ENCODE data around the gene GRB7.
"Not testable (repeated sequence)": the region's sequence is repeated elsewhere in the genome, so short reads cannot be mapped to it uniquely, and the experiment has no call there.

GRB7 gene

DNA sequence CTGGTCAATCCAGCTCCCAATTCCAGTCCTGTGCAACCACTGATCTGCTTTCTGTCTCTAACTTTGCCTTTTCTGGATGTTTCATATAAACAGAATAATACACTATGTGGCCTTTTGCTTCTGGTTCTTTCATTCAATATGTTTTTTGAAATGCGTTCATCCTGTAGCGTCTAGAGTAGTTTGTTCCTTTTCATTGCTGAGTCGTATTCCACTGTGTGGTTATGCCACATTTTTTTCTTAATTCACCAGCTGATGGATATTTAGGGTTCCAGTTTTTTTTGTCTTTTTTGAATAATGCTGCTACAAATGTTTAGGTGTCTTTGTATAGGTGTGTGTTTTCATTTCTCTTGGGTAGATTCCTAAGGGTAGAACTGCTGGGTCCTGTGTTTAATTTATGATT lies 5.2 kb upstream of the GRB7 start:
- DNase-seq (ENCODE audit: low spot score) (no peak), FAIRE-seq (no peak)

DNA sequence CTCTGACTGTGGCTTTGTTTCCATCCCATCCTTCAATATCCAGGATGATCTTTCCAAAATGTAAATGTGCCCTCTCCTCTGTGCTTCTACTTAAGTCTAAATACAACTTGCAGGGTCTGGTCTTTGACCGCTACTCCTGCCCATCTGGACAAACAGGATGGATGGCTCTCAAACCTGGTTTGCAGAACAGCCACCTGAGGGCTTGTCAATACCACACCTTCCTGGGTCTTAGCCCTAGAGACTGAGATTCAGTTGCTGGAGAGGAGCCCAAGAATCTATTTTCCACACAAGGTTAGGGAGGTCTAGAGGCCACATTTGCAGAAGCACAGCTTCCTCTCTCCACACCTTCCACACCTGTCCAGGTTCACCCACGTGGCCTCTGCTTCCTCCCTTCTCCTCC lies 1.9 kb upstream of the GRB7 start:
- DNase-seq (ENCODE audit: low spot score) (no peak), FAIRE-seq (no peak)

DNA sequence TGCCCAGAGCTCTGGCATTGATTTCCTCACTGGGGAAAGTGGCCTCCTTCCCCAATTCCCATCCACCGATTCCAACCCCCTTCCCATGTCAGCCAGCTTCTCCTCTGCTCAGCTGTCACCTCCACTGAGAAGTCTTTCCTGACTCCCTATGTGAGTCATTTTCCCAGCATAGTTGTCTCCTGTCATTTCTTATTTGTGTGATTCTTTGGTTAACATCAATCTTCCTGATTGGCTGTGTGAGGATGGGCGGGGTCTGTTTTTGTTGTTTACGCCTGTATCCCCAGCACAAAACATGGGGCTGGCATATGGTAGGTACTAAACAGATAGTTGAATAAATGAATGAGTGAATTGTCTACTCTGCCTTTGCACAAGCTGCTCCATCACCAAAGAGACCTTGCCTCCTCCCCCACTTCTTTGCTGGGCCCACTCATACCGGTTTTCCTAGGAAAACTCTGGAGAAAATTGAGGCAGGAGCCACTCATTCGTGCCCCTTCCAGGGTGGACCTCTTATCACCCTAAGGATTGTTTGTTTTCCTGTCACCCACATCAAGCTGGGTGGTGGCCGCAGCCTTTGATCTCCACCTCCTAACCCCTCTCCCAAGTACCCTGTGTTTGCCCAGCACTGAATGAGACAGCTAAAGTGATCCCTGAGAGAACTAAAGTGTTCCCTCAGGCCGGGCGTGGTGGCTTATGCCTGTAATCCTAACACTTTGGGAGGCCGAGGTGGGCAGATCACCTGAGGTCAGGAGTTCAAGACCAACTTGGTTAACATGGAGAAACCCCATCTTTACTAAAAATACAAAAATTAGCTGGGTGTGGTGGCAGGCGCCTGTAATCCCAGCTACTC lies 1.2 kb upstream of the GRB7 start:
- FAIRE-seq (peak; percentile 17), DNase-seq (ENCODE audit: low spot score) (no peak)

DNA sequence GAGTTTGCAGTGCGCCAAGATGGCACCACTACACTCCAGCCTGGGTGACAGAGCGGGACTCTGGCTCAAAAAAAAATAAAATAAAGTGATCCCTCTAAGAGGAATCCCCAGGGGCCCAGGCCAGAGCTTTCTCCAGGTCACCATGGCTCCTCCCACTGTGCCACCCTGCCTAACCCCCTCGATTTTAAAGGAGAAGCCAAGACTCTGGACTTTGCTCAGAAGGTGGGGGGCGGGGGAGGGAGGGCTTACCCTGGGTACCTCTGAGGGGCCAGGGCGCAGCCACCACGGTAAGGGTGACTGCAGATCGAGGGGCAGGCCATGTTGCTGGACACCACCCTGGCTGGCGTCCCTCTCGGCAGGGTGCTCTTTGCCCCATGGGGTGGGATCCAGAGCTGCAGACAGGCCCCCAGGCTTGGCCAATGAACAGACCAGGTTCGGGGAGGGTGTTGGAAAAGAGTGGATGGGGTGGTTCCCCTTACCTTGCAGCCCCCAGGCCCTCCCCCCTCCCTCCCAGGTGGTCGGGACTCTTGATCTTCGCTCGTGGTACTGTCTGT lies 455 bp upstream of the GRB7 start:
- DNase-seq (ENCODE audit: low spot score), result no peak
- no peak for FAIRE-seq

DNA sequence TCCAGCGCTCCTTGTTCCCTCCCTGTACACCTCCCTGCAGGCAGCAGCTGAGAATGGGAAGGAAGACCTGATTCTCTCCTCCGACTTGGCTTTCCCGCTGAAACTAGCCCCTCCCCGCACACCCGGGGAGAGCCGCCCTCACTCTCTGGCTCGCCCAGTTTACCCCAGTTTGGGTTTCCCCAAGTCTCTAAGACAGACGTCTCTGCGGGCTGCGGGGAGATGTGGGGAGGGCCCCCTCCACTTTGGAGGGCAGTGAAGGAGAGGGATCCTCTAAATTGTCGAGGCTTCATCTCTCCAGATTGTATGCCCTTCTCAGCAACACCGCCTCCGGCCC lies 797 bp downstream of the GRB7 start:
- DNase-seq (ENCODE audit: low spot score) (no peak), FAIRE-seq (no peak)

DNA sequence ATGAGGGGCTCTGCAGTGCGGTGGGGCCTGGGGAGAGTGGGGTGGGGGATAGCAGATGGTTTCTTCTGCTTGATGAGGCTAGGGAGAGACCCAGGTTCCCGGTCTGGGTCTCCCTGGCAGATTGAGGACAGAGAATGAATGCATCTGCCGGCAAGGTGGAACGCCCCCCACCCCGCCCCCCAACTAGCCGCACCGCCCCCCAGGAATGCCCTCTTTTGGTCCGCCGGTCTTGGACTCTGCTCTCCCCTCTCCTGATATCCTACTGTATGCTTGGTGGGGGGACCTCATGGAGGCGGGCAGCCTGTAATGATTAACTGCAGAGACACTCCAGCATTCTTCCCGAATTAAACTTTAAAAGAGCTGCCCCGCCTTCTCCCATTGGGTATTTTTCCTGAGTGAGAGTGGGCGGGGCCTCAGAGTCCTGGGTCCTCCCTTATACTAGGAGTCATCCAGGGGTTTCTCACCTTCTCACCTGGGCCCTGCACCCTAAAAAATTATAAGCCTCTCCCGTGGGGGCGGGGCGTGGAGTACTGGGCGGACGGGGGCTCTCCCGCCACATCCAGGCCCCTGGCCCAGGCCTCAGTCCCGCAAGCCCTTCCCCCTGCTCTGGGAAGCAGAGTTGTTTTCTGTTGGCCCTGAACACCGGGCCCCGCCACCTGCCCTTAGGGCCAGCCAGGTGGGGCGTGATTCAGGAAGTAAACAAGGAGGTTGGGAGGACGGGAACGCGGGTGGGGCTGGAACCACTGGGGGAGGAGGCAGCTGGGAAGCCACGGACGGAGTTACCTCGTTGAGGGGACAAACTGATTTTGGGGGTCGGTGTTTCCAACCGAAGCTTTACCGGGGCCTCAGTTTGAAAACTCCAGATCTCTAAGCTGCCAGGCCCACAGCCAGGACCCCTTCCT lies 1.5 kb downstream of the GRB7 start:
- no peak for FAIRE-seq
- DNase-seq (ENCODE audit: low spot score), result no peak

DNA sequence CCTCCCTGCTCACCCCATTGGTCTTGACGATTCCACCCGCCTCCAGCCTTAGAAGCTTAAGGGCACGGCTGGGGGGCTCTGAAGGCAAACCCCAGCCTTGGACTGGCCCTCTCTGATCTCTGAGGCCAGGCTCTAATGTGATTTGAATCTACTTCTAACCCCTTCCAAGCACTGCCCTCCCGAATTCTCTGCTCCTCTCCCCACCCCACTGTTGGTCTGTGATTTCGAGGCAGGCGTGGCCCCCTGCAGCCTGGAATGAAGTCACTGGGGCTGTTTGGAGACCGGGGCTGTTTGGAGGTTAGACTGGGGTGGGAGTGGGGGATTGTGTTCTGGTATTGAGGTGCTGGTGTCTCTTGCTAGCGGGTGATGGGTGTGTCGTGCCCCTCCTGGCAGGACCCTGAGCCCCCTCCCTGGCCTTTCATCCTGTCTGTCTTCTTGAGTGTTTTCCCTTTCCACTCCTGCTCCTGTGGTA lies 2.2 kb downstream of the GRB7 start:
- no peak for DNase-seq (ENCODE audit: low spot score)
- peak; percentile 59 for FAIRE-seq

DNA sequence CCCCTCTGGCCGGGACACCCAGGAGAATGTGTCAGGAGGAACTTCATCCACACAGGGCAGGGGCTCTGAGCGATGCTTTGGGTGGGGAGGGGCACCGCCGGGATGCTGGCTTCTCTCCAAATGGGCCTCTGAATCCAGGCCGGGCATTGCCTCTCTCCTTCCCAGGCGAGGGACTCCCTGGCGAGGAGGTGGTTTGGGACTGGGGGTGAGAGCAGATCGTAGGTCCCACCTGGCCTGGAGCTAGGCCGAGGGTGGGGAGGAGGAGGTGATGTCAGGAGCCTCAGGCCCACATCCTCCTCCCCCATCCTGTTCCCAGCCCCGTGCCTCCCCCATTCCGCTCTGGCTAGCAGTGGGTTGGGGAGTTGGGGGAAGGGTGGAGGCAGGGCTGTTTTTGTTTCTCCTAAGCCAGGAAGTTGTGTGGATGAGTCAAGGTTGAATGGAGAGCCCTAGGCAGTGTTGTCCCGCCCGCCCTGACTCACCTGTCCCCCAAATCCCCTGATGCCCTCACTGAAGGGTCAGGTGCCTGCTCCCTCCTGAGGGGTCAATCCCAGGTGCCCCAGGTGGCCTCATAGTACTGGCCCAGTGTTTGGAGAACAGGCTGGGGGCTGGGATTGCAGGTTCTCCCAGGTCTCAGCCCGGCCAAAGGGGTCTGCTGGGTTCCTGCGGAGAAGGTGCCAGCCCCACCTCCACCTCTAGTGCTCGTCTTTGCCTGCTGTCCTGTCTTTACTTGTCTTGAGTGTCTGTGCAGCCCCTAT lies 2.8 kb downstream of the GRB7 start:
- FAIRE-seq (peak; percentile 97), DNase-seq (ENCODE audit: low spot score) (peak; percentile 87)

DNA sequence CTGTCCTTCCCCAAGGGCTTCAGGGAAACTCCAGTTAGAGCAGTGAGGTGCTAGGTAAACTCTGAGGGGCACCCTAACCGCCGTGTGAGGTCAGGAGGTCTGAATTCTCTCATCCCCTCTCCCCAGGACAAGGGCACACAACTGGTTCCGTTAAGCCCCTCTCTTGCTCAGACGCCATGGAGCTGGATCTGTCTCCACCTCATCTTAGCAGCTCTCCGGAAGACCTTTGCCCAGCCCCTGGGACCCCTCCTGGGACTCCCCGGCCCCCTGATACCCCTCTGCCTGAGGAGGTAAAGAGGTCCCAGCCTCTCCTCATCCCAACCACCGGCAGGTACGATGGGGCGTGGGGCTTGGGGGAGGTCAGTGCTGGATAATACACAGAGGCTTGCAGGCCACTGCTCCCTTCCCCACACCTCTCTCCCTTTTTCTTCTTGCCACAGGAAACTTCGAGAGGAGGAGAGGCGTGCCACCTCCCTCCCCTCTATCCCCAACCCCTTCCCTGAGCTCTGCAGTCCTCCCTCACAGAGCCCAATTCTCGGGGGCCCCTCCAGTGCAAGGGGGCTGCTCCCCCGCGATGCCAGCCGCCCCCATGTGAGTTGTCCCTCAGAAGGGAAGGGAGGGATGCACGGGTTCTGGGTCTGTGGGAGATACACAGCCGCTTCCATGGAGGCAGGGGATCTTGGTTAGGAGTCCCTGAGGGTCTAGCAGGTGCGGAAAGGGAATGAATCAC lies 4.6 kb downstream of the GRB7 start:
- DNase-seq (ENCODE audit: low spot score) (no peak), FAIRE-seq (no peak)

DNA sequence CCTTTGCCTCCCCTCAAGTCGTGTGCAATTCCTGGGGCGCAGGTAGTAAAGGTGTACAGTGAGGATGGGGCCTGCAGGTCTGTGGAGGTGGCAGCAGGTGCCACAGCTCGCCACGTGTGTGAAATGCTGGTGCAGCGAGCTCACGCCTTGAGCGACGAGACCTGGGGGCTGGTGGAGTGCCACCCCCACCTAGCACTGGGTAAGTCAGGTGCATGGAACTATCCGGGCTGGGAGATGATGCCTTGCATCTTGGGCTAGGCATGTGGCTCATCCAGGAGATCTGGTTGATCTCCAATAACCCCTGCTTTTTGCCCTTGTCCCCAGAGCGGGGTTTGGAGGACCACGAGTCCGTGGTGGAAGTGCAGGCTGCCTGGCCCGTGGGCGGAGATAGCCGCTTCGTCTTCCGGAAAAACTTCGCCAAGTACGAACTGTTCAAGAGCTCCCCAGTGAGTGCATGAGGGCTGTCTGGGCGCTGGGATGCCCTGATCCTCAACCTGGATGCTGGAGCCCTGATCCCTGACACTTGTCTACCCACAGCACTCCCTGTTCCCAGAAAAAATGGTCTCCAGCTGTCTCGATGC lies 5.2 kb downstream of the GRB7 start:
- DNase-seq (ENCODE audit: low spot score) (no peak), FAIRE-seq (peak; percentile 9)

DNA sequence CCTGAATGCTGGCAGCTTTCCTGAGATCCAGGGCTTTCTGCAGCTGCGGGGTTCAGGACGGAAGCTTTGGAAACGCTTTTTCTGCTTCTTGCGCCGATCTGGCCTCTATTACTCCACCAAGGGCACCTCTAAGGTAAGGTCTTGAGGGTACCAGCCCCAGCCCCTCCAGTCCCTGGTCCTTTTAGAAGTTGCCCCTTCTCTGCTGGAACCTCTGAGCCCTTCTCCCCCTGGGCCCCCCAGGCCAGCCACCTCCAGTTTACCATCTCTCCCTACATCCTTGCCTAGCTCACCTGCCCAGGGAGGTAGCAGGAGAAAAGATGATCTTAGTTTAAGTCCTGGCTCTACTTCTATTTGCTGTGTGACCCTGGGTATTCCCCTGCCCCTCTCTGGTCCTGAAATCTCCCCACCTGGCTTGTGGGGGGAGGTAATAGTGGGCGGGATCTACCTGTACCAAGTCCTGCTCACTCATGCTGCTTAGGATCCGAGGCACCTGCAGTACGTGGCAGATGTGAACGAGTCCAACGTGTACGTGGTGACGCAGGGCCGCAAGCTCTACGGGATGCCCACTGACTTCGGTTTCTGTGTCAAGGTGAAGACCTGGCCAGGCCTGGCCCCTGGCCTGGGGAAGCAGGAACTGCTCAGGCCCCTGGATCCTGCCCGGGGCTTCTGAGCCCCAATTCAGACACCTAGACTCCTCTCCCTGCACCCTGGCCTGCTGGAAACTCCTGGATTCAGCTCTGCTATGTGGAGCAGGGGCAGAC lies 6.5 kb downstream of the GRB7 start:
- FAIRE-seq, result no peak
- DNase-seq (ENCODE audit: low spot score), result no peak

DNA sequence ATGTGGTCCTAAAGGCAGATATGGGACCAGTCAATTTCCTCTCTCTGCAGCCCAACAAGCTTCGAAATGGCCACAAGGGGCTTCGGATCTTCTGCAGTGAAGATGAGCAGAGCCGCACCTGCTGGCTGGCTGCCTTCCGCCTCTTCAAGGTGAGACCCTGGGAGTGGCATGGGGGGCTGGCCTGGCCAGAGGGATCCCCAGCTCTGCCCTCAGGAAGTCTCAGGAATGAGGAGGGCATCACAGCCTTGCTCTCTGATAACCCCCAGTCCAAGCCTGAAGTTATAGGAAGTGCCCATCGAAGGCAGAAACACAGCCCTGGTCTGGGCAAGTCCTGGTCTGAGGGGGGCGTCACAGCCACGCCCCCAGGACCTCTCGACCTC lies 7.1 kb downstream of the GRB7 start:
- DNase-seq (ENCODE audit: low spot score) (no peak), FAIRE-seq (no peak)

DNA sequence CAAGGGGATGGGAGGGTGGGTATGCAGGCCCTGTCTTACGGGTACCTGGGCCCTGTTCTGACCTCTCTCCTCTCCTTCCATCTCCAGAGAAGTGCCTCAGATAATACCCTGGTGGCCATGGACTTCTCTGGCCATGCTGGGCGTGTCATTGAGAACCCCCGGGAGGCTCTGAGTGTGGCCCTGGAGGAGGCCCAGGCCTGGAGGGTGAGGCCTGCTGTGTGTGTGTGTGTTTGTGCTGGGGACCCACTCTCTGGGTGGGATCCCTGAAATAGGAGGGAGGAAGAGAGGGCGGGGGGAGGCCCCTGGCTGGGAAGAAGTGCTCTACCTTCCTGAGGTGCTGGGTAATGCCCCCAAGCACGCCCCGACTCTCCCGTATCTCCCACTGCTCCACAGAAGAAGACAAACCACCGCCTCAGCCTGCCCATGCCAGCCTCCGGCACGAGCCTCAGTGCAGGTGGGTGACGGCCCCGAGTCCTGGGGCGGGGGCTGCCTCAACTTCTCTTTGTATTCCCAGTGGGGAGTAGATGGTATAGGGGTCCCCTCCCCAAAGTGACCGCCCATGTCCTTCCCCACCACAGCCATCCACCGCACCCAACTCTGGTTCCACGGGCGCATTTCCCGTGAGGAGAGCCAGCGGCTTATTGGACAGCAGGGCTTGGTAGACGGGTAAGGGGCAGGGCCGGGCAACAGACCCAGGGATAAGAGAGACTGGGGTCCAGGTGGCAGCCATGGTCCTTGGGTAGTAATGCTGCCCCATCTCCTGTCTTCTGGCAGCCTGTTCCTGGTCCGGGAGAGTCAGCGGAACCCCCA lies 7.8 kb downstream of the GRB7 start:
- DNase-seq (ENCODE audit: low spot score) (no peak), FAIRE-seq (no peak)

DNA sequence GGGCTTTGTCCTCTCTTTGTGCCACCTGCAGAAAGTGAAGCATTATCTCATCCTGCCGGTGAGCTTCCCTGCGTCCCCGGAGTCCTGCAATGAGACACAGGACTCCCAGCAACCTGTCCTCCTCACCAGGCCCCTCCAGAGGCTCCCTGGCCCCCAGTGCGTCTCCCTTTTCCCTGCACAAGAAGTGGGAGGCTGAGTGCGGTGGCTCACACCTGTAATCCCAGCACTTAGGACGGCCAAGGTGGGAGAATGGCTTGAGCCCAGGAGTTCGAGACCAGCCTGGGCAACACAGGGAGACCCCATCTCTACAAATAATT lies 8.4 kb downstream of the GRB7 start:
- FAIRE-seq (no peak), DNase-seq (ENCODE audit: low spot score) (no peak)

DNA sequence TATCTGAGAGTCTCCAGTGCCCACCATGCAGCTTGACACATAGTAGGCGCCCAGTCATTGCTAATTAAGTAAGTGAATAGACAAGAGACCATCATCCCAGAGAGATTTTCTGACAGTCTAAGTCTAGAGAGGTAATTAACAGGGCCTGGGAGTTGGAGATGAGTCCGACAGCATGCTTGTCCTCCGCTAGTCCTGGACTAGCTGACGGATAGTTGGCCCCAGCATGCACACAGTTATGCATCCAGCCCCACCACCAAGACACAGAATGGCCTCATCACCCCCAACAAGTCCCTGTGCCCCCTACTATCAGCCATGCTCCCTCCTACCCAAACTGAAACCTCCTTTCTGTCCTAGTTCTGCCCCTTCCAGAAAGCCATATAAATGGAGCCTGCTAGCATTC lies 10.0 kb downstream of the GRB7 start:
- DNase-seq (ENCODE audit: low spot score), result no peak

DNA sequence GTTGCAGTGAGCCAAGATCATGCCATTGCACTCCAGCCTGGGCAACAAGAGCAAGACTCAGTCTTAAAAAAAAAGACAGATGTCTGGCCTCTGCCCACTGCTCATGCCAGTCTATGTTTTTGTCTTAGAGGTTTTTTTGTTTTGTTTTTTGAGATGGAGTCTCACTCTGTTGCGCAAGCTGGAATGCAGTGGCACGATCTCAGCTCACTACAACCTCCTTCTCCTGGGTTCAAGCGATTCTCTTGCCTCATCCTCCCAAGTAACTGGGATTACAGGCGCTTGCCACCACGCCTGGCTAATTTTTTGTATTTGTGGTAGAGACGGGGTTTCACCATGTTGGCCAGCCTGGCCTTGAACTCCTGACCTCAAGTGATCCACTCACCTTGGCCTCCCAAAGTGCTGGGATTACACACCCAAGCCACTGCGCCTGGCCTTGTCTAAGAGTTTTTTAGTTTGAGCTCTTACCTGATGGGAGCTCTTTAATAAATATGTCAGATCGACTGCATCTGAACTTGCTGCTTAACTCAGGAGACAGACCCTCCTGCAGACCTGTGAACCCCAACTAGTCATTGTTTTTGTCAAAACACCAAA lies 10.8 kb downstream of the GRB7 start:
- not testable (repeated sequence) for DNase-seq (ENCODE audit: low spot score); FAIRE-seq

More for the DNA sequence above, 10.0 kb downstream of the GRB7 start:
- no peak for FAIRE-seq

DNA sequence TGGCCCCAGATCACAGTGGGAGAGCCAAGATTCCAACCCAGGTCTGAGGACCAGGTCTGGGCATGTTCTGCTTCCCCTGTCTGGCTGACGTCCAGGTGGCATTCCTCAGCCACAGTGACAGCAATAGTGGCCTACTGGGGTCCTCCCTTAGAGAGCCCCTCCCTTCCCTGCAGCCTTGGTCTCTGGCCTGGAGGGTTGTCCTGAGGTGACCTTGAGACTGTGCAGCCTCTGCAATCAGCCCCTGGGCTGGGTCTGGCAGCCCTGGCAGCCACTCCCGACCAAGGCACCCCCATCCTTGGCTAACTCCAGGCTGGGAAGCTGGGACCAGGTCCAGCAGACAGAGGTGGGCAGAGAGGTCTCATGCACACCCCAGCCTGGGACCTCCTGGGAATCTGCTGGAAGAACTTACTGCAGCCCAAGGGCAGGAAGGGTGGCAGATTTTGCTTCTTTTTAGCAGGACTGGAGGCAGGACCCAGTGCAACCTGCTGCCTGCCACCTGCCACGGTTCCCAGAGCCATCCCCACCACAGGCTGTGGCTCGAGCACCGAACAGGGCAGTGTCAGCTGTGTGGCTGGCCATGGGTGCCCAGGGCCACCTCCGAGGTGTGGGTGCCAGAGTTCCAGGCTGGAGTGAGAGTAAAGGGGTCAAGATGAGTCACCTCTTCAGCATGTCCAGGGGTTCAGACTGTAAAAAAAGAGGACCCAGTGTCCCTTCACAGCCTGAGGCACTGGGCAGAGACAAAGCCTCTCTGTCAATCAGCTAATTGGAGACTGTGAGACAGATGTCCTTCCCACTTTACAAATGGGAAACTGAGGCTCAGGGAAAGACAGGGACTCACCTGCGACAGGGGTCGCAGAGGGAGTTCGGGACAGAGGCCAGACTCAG lies 12.6 kb downstream of the GRB7 start:
- DNase-seq (ENCODE audit: low spot score), result peak; percentile 55
- FAIRE-seq, result peak; percentile 81
